ENCODE measurements around the gene TM4SF5. TPM values are rescaled to one million over a fixed set of nuclear protein-coding genes. Genes with fewer than 3 reads are reported as not detected.
"Not testable (repeated sequence)": the region's sequence is repeated elsewhere in the genome, so short reads cannot be mapped to it uniquely, and the experiment has no call there.

The TM4SF5 gene
- polyA plus RNA-seq, 1 experiment, result not detected

GRCh38 chr17:4822835-4823234 lies 51.1 kb downstream of the TM4SF5 start:
- POLR2A ChIA-PET, result no interaction called here
- no peak for TF ChIP-seq CTCF (IDR thresholded peaks at IDR 0.05; ENCODE audit: low read depth, low read length)
- no peaks in the 10 kb centered on the region for H3K9me3 ChIP-seq (ENCODE audit: control insufficient read depth, insufficient read depth, low read length)
- no peak overlapping the region for H3K27ac ChIP-seq (ENCODE audit: low read depth, low read length)
- CTCF ChIA-PET, result interaction anchor here (1.3 kb wide), 1 partner anchor 67 kb away, joined by 3 read pairs; no protein-coding TSS in a partner anchor
- H3K27me3 ChIP-seq (ENCODE audit: control insufficient read depth, insufficient read depth, low read length), result no peaks in the 10 kb centered on the region
- H3K4me3 ChIP-seq (ENCODE audit: low read depth, low read length), result no peak overlapping the region
- no peak for DNase-seq (ENCODE audit: low read depth, low spot score)

GRCh38 chr17:4823373-4824089 lies 51.8 kb downstream of the TM4SF5 start:
- H3K27me3 ChIP-seq (ENCODE audit: control insufficient read depth, insufficient read depth, low read length), result no peaks in the 10 kb centered on the region
- H3K9me3 ChIP-seq (ENCODE audit: control insufficient read depth, insufficient read depth, low read length), result no peaks in the 10 kb centered on the region
- no peak overlapping the region for H3K27ac ChIP-seq (ENCODE audit: low read depth, low read length)
- no peak for DNase-seq (ENCODE audit: low read depth, low spot score)
- ChIA-PET POLR2A (no interaction called here), CTCF (interaction anchor here (1.3 kb wide), 1 partner anchor 66 kb away, joined by 3 read pairs; no protein-coding TSS in a partner anchor)
- TF ChIP-seq CTCF (IDR thresholded peaks at IDR 0.05; ENCODE audit: low read depth, low read length), result no peak
- no peak overlapping the region for H3K4me3 ChIP-seq (ENCODE audit: low read depth, low read length)

- POLR2A ChIA-PET, result no interaction called here
- Histone ChIP-seq H3K27me3 (ENCODE audit: control insufficient read depth, insufficient read depth, low read length) (no peaks in the 10 kb centered on the region), H3K27ac (ENCODE audit: low read depth, low read length) (no peak overlapping the region), H3K4me3 (ENCODE audit: low read depth, low read length) (no peak overlapping the region), H3K9me3 (ENCODE audit: control insufficient read depth, insufficient read depth, low read length) (no peaks in the 10 kb centered on the region)
- no peak for TF ChIP-seq CTCF (IDR thresholded peaks at IDR 0.05; ENCODE audit: low read depth, low read length)
- CTCF ChIA-PET, result no interaction called here
- DNase-seq (ENCODE audit: low read depth, low spot score), result no peak
These were observed 55.7 kb downstream of the TM4SF5 start for GRCh38 chr17:4827399-4827798.

GRCh38 chr17:4832829-4833177 lies 61.1 kb downstream of the TM4SF5 start:
- CTCF ChIA-PET; H3K27me3 ChIP-seq (ENCODE audit: control insufficient read depth, insufficient read depth, low read length); POLR2A ChIA-PET; H3K9me3 ChIP-seq (ENCODE audit: control insufficient read depth, insufficient read depth, low read length); DNase-seq (ENCODE audit: low read depth, low spot score): not testable (repeated sequence)
- Histone ChIP-seq H3K4me3 (ENCODE audit: low read depth, low read length) (peak overlapping the region; percentile 88), H3K27ac (ENCODE audit: low read depth, low read length) (peak overlapping the region; percentile 39)

Other genes starting within 250 kb of the TM4SF5 start
- gene MYBBP1A, start 216.5 kb upstream of the TM4SF5 start, polyA plus RNA-seq (2011; rRNA removed), result 12.5 and 14.7 TPM in 2 replicates
- not detected in 2 replicates for gene GGT6, start 211.3 kb upstream of the TM4SF5 start, polyA plus RNA-seq (2011; rRNA removed)
- gene SMTNL2, start 187.4 kb upstream of the TM4SF5 start, polyA plus RNA-seq (2011; rRNA removed), result 0.04 TPM in 1 of 2 replicates, not detected in the other
- not detected in 2 replicates for gene ALOX15, start 130.2 kb upstream of the TM4SF5 start, polyA plus RNA-seq (2011; rRNA removed)
- gene PELP1, start 67.7 kb upstream of the TM4SF5 start, polyA plus RNA-seq (2011; rRNA removed), result 10.5 and 14.4 TPM in 2 replicates
- 8.8 and 9.4 TPM in 2 replicates for gene ARRB2, start 61.3 kb upstream of the TM4SF5 start, polyA plus RNA-seq (2011; rRNA removed)
- 21.0 and 23.2 TPM in 2 replicates for gene MED11, start 40.5 kb upstream of the TM4SF5 start, polyA plus RNA-seq (2011; rRNA removed)
- 0.14 and 0.17 TPM in 2 replicates for gene ZMYND15, start 32.1 kb upstream of the TM4SF5 start, polyA plus RNA-seq (2011; rRNA removed)
- gene CXCL16, start 32.0 kb upstream of the TM4SF5 start, polyA plus RNA-seq (2011; rRNA removed), result 2.3 and 2.4 TPM in 2 replicates
- gene VMO1, start 14.5 kb downstream of the TM4SF5 start, polyA plus RNA-seq (2011; rRNA removed), result 0.17 TPM in 1 of 2 replicates, not detected in the other
- not detected in 2 replicates for gene GLTPD2, start 17.1 kb downstream of the TM4SF5 start, polyA plus RNA-seq (2011; rRNA removed)
- gene PSMB6, start 24.3 kb downstream of the TM4SF5 start, polyA plus RNA-seq (2011; rRNA removed), result 222 and 245 TPM in 2 replicates
- 18.9 and 22.2 TPM in 2 replicates for gene PLD2, start 35.3 kb downstream of the TM4SF5 start, polyA plus RNA-seq (2011; rRNA removed)
- 29.4 and 30.7 TPM in 2 replicates for gene MINK1, start 61.5 kb downstream of the TM4SF5 start, polyA plus RNA-seq (2011; rRNA removed)
- gene C17orf107, start 127.7 kb downstream of the TM4SF5 start, polyA plus RNA-seq (2011; rRNA removed), result 1.0 TPM in 2 replicates
- gene CHRNE, start 131.2 kb downstream of the TM4SF5 start, polyA plus RNA-seq (2011; rRNA removed), result 0.07 and 0.19 TPM in 2 replicates
- gene GP1BA, start 160.4 kb downstream of the TM4SF5 start, polyA plus RNA-seq (2011; rRNA removed), result not detected in 2 replicates
- gene SLC25A11, start 168.2 kb downstream of the TM4SF5 start, polyA plus RNA-seq (2011; rRNA removed), result 44.7 and 50.0 TPM in 2 replicates
- 63.1 and 64.3 TPM in 2 replicates for gene RNF167, start 168.4 kb downstream of the TM4SF5 start, polyA plus RNA-seq (2011; rRNA removed)
- gene PFN1, start 176.6 kb downstream of the TM4SF5 start, polyA plus RNA-seq (2011; rRNA removed), result 1,141 and 1,329 TPM in 2 replicates
- 2.3 and 3.2 TPM in 2 replicates for gene ENO3, start 179.2 kb downstream of the TM4SF5 start, polyA plus RNA-seq (2011; rRNA removed)
- 71.0 and 71.1 TPM in 2 replicates for gene SPAG7, start 195.9 kb downstream of the TM4SF5 start, polyA plus RNA-seq (2011; rRNA removed)
- gene CAMTA2, start 215.8 kb downstream of the TM4SF5 start, polyA plus RNA-seq (2011; rRNA removed), result 18.0 and 20.0 TPM in 2 replicates
- gene INCA1, start 225.6 kb downstream of the TM4SF5 start, polyA plus RNA-seq (2011; rRNA removed), result 0.29 and 0.56 TPM in 2 replicates
- gene KIF1C, start 226.1 kb downstream of the TM4SF5 start, polyA plus RNA-seq (2011; rRNA removed), result 46.9 and 49.8 TPM in 2 replicates

Measured in AG04450 (cell line).